Fibroblast of lung (primary cell): ENCODE data around the gene TBL3. TPM values are rescaled to one million over a fixed set of nuclear protein-coding genes. Genes with fewer than 3 reads are reported as not detected.

ENCODE experiments used
- DNase-seq, 2 donors: peaks; one replicate each; pipeline versions ENCODE4 v3.0.0 to v3.0.0-alpha.2; 2010; ENCODE audit warnings: low read depth in 2 of 2
- H2AFZ ChIP-seq: 2 replicates; pipeline ENCODE4 v1.5.1; 2012; ENCODE audit warnings: low read length, control low read depth, inconsistent platforms
- H3K27ac ChIP-seq: 2 replicates; pipeline ENCODE4 v1.5.1; 2011; ENCODE audit warnings: low read length, control low read depth; ENCODE audit not compliant: insufficient read depth
- H3K27me3 ChIP-seq: 2 replicates; pipeline ENCODE4 v1.5.1; 2011; ENCODE audit warnings: mild to moderate bottlenecking, low read length; ENCODE audit not compliant: control insufficient read depth, insufficient read depth
- H3K36me3 ChIP-seq: 2 replicates; pipeline ENCODE4 v1.5.1; 2011; ENCODE audit warnings: low read length; ENCODE audit not compliant: control insufficient read depth, insufficient read depth
- H3K4me1 ChIP-seq: 2 replicates; pipeline ENCODE4 v1.5.1; 2011; ENCODE audit warnings: low read length; ENCODE audit not compliant: control insufficient read depth, insufficient read depth; ENCODE audit errors: extremely low read depth
- H3K4me2 ChIP-seq: 2 replicates; pipeline ENCODE4 v1.5.1; 2011; ENCODE audit warnings: low read length, control low read depth; ENCODE audit not compliant: insufficient read depth; ENCODE audit errors: extremely low read depth
- H3K4me3 ChIP-seq, 4 experiments: fragments of 200-600 bp in 1 of 4; sonication (generic) in 1 of 4; replicated peaks in 1 of 4; 2 replicates each; pipeline ENCODE4 v1.5.1; 2011 to 2016; ENCODE audit warnings: low read length in 4 of 4, low read depth in 3 of 4, mild to moderate bottlenecking in 3 of 4, control low read depth in 2 of 4, inconsistent platforms in 1 of 4, mixed read lengths in 1 of 4; ENCODE audit not compliant: insufficient read depth in 1 of 4; ENCODE audit errors: control extremely low read depth in 1 of 4
- H3K79me2 ChIP-seq: 2 replicates; pipeline ENCODE4 v1.5.1; 2012; ENCODE audit warnings: mild to moderate bottlenecking, low read length, inconsistent platforms; ENCODE audit not compliant: control insufficient read depth, insufficient read depth
- H3K9ac ChIP-seq: 2 replicates; pipeline ENCODE4 v1.5.1; 2011; ENCODE audit warnings: mild to moderate bottlenecking, low read length, control low read depth; ENCODE audit not compliant: insufficient read depth
- H3K9me3 ChIP-seq: 2 replicates; pipeline ENCODE4 v1.5.1; 2012; ENCODE audit warnings: low read depth, low read length; ENCODE audit not compliant: control insufficient read depth, insufficient read depth
- H4K20me1 ChIP-seq: 2 replicates; pipeline ENCODE4 v1.5.1; 2011; ENCODE audit warnings: low read length; ENCODE audit not compliant: control insufficient read depth, insufficient read depth; ENCODE audit errors: extremely low read depth
- CTCF ChIP-seq, 2 donors: IDR thresholded peaks in 1 of 2; conservative IDR thresholded peaks in 1 of 2; 1 replicate in 1 of 2; 2 replicates in 1 of 2; pipeline ENCODE4 v1.5.1; 2011 to 2012; ENCODE audit warnings: low read length in 2 of 2, control low read depth in 1 of 2, inconsistent platforms in 1 of 2, low read depth in 1 of 2, mild to moderate bottlenecking in 1 of 2
- EZH2 ChIP-seq: IDR thresholded peaks from 2 replicates; pipeline ENCODE4 v1.5.1; 2012; ENCODE audit warnings: low read length, control low read depth, mild to moderate bottlenecking; ENCODE audit errors: missing control alignments
- polyA plus RNA-seq, 2 donors: library from polyadenylated mRNA; depleted of rRNA in 1 of 2; stranded (reverse) in 1 of 2; unstranded in 1 of 2; fragments of >200 nt; gene quantifications; 2 replicates each; pipeline ENCODE4 v1.2.1, GENCODE V29; 2011 to 2012; ENCODE audit warnings: missing spikeins in 1 of 2
- total RNA-seq: library from RNA; depleted of rRNA; stranded (reverse); fragments of >200 nt; gene quantifications from 2 replicates; pipeline ENCODE4 v1.2.1, GENCODE V29; 2014

The TBL3 gene
- total and polyA plus RNA-seq, 2 donors (not counting 1 experiment from before 2014, with no cell fraction given): 14.6 to 20.0 TPM

- H3K27me3 ChIP-seq: no peaks in the 10 kb centered on the region
- no peak overlapping the region for H3K9ac ChIP-seq
- no peak for DNase-seq
- H3K79me2 ChIP-seq: peaks cover 50% of the 10 kb centered on the region
- H4K20me1 ChIP-seq: no peaks in the 10 kb centered on the region
- no peak for TF ChIP-seq CTCF (conservative IDR thresholded peaks at IDR 0.05 in 1 of 2, IDR thresholded peaks at IDR 0.05 in 1 of 2; ENCODE audit: low read depth in 1 of 2, low read length in 2 of 2)
- no peak for TF ChIP-seq EZH2
- H3K9me3 ChIP-seq: no peaks in the 10 kb centered on the region
- H3K4me3 ChIP-seq: no peak overlapping the region
- H3K36me3 ChIP-seq: peaks cover 47% of the 10 kb centered on the region
- H3K4me2 ChIP-seq: no peak overlapping the region
- peaks cover 16% of the 10 kb centered on the region for H3K4me1 ChIP-seq
- no peak overlapping the region for H2AFZ ChIP-seq
- no peak overlapping the region for H3K27ac ChIP-seq
Measured at GRCh38 chr16:2002406-2003230, 30.8 kb downstream of the TBL3 start.

- Histone ChIP-seq H3K9me3 (no peaks in the 10 kb centered on the region), H3K4me2 (no peak overlapping the region), H3K4me1 (peaks cover 19% of the 10 kb centered on the region), H3K27me3 (no peaks in the 10 kb centered on the region), H3K4me3 (no peak overlapping the region), H3K36me3 (peaks cover 45% of the 10 kb centered on the region), H3K9ac (no peak overlapping the region), H4K20me1 (no peaks in the 10 kb centered on the region), H3K79me2 (peaks cover 57% of the 10 kb centered on the region), H3K27ac (no peak overlapping the region), H2AFZ (no peak overlapping the region)
- TF ChIP-seq CTCF (conservative IDR thresholded peaks at IDR 0.05 in 1 of 2, IDR thresholded peaks at IDR 0.05 in 1 of 2; ENCODE audit: low read depth in 1 of 2, low read length in 2 of 2) (no peak), EZH2 (no peak)
- no peak for DNase-seq
Measured at GRCh38 chr16:2003231-2003826, 31.5 kb downstream of the TBL3 start.

GRCh38 chr16:2003827-2004641, 32.2 kb downstream of the TBL3 start:
- Histone ChIP-seq H3K9me3 (no peaks in the 10 kb centered on the region), H3K4me2 (peak overlapping the region; percentile 23), H2AFZ (no peak overlapping the region), H3K27ac (no peak overlapping the region), H3K4me1 (peaks cover 19% of the 10 kb centered on the region), H4K20me1 (no peaks in the 10 kb centered on the region), H3K27me3 (no peaks in the 10 kb centered on the region), H3K9ac (no peak overlapping the region), H3K79me2 (peaks cover 64% of the 10 kb centered on the region), H3K4me3 (no peak overlapping the region), H3K36me3 (peaks cover 42% of the 10 kb centered on the region)
- peak; percentile 76 to 87 for DNase-seq
- TF ChIP-seq EZH2: no peak
- peak; percentile 81 to 96 for TF ChIP-seq CTCF (conservative IDR thresholded peaks at IDR 0.05 in 1 of 2, IDR thresholded peaks at IDR 0.05 in 1 of 2; ENCODE audit: low read depth in 1 of 2, low read length in 2 of 2)
